Activated naive CD4-positive, alpha-beta T cell treated with anti-CD3 and anti-CD28 coated beads, Interleukin-2, amount 10 ng/mL, durations not matched to agents 5 hours and 36 hours (primary cell): ENCODE results near the gene ZNF821. TPM values are rescaled to one million over a fixed set of nuclear protein-coding genes. Genes with fewer than 3 reads are reported as not detected.

Experiments
- total RNA-seq, 2 experiments: library from RNA; stranded (reverse); gene quantifications; one replicate each; pipeline ENCODE4 v1.2.3, GENCODE V29; 2021

The ZNF821 gene
- 10 to 100 TPM in 1 of 2 experiments, 1 to 10 TPM in 1; 9.7 to 10.2 TPM for total RNA-seq

GRCh38 chr16:71883849-71884638 lies at the start of gene ZNF821:
TSS of gene ZNF821 (minus strand) at chr16:71884182. CDS start at chr16:71879946, 4,236 bp downstream.

GRCh38 chr16:71894921-71895678 lies 11.1 kb upstream of the ZNF821 start, which contains the start of gene IST1:
TSS of gene IST1 (plus strand) at chr16:71895531. CDS start at chr16:71915641, 20,110 bp downstream.

GRCh38 chr16:71845639-71846430 lies 38.1 kb downstream of the ZNF821 start, which contains the start of gene ATXN1L:
TSS of gene ATXN1L (plus strand) at chr16:71845976. CDS start at chr16:71849741, 3,765 bp downstream.

Other genes starting within 250 kb of the ZNF821 start
- gene PHLPP2, start 159.5 kb downstream of the ZNF821 start, total RNA-seq = 1 to 10 TPM; 3.7 TPM
- gene AP1G1, start 75.3 kb downstream of the ZNF821 start, total RNA-seq = 10 to 100 TPM; 78.0 to 84.5 TPM
- gene ATXN1L, start 38.2 kb downstream of the ZNF821 start, total RNA-seq = 10 to 100 TPM; 23.4 to 24.9 TPM
- gene IST1, start 11.3 kb upstream of the ZNF821 start, total RNA-seq = 100 to 1,000 TPM; 198 to 202 TPM
- gene PKD1L3, start 116.2 kb upstream of the ZNF821 start, total RNA-seq = under 1 TPM; 0.35 to 0.36 TPM
- 1 to 10 TPM; 8.1 to 9.6 TPM for gene DHODH, start 124.6 kb upstream of the ZNF821 start, total RNA-seq
- gene HP, start 170.3 kb upstream of the ZNF821 start, total RNA-seq = not detected
- gene HPR, start 179.0 kb upstream of the ZNF821 start, total RNA-seq = not detected
- gene TXNL4B, start 209.4 kb upstream of the ZNF821 start, total RNA-seq = 10 to 100 TPM; 14.7 to 17.1 TPM
- 10 to 100 TPM; 70.9 to 73.1 TPM for gene DHX38, start 209.7 kb upstream of the ZNF821 start, total RNA-seq